GM19240 (cell line): Measurements from ENCODE around the gene RAB11B.
"Not testable (repeated sequence)": the region's sequence is repeated elsewhere in the genome, so short reads cannot be mapped to it uniquely, and the experiment has no call there.

ENCODE experiments used
- DNase-seq: peaks from one replicate; pipeline ENCODE4 v3.0.0; 2011; ENCODE audit warnings: low spot score; ENCODE audit not compliant: insufficient read length

Gene RAB11B

DNA sequence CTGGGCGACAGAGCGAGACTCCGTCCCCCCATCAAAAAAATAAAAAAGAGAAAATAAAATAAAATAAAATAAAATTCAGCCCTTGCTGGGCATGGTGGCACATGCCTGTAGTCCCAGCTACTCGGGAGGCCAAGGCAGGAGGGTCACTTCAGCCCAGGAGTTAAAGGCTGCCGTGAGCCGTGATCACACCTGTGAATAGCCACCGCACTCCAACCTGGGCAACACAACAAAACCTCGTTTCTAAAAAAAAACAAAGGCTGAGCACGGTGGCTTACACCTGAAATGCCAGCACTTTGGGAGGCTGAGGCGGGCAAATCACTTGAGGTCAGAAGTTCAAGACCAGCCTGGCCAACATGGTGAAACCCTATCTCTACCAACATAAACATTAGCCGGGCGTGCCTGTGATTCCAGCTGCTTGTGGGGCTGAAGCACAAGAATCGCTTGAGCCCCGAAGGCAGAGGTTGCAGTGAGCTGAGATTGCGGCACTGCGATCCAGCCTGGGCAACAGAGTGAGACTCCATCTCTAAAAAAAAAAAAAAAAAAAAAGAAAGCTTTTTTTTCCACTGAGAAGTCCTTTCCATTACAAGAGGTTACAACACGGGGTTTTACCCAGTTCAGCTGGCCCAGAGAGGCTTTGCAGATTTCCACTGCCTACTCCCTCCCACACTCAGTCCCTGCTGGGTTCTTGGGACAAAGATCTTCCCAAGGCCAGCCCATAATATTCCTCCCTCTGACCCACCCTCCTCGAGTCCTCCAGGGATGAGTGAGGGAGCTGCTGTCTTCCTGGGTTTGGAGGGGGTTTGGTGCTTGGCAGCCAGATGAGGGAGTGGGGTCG, 19.8 kb upstream of the RAB11B start:
- DNase-seq, result no peak

DNA sequence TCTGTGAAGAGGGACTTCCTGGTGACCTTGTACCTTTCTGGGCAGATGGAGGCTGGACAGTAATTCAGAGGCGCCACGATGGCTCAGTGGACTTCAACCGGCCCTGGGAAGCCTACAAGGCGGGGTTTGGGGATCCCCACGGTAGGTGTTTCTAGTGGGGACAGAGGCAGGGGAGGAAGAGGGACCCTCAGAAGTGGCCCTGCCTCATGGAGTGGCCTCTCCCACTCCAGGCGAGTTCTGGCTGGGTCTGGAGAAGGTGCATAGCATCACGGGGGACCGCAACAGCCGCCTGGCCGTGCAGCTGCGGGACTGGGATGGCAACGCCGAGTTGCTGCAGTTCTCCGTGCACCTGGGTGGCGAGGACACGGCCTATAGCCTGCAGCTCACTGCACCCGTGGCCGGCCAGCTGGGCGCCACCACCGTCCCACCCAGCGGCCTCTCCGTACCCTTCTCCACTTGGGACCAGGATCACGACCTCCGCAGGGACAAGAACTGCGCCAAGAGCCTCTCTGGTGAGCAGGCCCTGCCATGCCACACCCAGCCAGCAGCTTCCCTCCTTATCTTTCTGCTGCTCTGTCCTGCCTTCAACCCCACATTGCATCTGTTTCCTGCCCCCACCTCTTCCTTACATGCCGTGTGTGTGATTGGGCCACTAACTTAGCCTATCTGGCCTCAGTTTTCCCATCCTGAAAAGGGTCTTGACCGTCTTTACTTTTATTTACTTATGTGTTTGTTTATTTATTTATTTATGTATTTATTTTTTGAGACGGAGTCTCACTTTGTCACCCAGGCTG, 19.0 kb upstream of the RAB11B start:
- DNase-seq, result no peak

DNA sequence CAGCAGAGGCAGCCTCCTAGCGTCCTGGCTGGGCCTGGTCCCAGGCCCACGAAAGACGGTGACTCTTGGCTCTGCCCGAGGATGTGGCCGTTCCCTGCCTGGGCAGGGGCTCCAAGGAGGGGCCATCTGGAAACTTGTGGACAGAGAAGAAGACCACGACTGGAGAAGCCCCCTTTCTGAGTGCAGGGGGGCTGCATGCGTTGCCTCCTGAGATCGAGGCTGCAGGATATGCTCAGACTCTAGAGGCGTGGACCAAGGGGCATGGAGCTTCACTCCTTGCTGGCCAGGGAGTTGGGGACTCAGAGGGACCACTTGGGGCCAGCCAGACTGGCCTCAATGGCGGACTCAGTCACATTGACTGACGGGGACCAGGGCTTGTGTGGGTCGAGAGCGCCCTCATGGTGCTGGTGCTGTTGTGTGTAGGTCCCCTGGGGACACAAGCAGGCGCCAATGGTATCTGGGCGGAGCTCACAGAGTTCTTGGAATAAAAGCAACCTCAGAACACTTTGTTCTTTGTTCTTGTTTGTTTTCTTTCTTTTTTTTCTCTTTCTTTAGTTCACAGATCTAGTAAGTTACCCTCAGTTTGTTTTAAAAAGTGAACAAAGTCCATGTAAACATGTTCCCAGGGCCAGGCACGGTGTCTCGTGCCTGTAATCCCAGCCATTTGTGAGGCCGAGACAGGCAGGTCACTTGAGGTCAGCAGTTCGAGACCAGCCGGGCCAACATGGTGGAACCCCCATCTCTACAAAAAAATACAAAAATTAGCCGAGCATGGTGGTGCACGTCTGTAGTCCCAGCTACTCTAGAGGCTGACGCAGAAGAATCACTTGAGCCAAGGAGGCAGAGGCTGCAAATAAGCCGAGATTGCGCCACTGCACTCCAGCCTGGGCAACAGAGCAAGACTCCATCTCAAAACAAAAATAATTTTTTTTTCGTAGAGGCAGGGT, 16.0 kb upstream of the RAB11B start:
- DNase-seq, result no peak

DNA sequence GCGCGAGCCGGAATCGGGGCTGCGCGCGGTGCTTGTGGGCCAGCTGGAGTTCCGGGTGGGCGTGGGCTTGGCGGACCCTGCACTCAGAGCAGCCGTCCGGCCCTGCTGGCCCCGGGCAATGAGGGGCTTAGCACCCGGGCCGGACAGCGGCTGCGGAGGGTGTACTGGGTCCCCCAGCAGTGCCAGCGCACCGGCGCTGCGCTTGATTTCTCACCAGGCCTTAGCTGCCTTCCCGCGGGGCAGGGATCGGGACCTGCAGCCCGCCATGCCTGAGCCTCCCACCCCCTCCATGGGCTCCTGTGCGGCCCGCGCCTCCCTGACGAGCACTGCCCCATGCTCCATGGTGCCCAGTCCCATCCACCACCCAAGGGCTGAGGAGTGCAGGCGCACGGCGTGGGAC, 14.4 kb upstream of the RAB11B start:
- DNase-seq, result not testable (repeated sequence)

DNA sequence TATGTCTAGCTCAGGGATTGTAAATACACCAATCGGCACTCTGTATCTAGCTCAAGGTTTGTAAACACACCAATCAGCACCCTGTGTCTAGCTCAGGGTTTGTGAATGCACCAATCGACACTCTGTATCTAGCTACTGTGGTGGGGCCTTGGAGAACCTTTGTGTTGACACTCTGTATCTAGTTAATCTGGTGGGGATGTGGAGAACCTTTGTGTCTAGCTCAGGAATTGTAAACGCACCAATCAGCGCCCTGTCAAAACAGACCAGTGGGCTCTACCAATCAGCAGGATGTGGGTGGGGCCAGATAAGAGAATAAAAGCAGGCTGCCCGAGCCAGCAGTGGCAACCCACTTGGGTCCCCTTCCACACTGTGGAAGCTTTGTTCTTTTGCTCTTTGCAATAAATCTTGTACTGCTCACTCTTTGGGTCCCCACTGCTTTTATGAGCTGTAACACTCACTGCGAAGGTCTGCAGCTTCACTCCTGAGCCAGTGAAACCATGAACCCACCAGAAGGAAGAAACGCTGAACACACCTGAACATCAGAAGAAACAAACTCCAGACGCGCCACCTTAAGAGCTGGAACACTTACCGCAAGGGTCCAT, 13.7 kb upstream of the RAB11B start:
- not testable (repeated sequence) for DNase-seq

DNA sequence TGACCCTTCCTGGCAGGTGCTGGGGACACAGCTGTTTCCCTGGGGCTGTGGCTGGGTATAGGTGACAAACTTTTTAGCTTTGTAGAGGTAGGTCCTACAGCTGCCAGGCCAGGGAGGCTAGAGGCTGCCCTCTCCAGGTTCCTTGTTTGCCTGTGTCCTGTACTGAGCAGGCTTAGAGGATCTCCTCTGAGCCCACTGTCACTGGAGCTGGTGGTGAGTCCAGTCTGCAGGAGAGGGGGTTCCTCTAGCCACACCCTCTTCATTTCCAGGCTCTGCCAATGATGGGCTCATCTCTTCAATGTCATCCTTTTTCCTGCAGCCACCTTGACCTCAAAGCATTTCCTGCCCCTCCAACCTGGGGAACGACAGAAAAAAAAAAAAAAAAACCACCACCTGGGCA, 12.6 kb upstream of the RAB11B start:
- no peak for DNase-seq

DNA sequence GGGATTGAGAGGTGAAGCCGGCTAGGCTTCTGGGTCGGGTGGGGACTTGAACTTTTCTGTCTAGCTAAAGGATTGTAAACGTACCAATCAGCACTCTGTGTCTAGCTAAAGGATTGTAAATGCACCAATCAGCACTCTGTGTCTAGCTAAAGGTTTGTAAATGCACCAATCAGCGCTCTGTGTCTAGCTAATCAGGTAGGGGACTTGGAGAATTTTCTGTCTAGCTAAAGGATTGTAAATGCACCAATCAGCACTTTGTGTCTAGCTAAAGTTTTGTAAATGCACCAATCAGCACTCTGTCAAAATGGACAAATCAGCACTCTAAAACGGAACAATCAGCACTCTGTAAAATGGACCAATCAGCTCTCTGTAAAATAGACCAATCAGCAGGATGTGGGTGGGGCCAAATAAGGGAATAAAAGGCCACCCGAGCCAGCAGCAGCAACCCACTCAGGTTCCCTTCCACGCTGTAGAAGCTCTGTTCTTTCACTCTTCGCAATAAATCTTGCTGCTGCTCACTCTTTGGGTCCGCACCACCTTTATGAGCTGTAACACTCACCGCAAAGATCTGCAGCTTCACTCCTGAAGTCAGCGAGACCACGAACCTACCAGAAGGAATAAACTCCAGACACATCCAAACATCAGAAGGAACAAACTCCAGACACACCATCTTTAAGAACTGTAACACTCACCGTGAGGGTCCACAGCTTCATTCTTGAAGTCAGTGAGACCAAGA, 10.8 kb upstream of the RAB11B start:
- not testable (repeated sequence) for DNase-seq

DNA sequence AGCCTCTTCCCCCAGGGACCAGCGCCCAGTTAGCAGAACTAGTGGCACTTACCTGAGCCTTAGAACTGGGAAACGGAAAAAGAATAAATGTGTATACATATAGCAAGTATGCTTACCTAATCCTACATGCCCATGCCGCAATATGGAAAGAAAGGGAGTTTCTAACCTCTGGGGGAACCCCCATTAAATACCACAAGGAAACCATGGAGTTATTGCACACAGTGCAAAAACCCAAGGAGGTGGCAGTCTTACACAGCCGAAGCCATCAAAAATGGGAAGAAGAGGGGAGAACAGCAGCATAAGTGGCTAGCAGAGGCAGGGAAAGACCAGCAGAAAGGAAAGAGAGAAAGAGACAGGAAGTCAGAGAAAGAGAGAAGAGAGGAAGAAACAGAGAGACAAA, 5.6 kb upstream of the RAB11B start:
- not testable (repeated sequence) for DNase-seq

DNA sequence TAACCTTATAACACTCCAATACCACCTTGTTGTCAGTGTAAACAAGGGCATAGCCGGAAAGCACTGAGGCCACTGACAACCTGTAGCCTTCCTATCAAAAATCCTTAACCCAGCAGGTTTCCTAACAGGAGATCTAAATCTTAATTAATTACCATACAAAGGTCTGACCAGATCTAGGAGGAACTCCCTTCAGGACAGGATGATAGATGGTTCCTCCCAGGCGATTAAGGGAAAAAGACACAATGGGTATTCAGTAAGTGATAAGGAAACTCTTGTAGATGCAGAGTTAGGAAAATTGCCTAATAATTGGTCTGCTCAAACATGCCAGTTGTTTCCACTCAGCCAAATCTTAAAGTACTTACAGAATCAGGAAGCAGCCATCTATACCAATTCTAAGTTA, 5.1 kb upstream of the RAB11B start:
- not testable (repeated sequence) for DNase-seq

DNA sequence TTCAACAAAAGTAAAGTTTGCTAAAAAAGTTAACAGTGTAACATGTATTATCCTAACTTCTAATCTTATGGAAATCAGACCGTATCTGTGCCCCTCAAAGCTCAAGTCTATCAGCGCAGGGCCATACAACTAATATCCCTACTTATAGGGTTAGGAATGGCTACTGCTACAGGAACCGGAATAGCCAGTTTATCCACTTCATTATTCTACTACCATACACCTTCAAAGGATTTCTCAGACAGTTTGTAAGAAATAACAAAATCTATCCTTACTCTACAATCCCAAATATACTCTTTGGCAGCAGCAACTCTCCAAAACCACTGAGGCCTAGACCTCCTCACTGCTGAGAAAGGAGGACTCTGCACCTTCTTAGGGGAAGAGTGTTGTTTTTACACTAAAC, 4.6 kb upstream of the RAB11B start:
- not testable (repeated sequence) for DNase-seq

DNA sequence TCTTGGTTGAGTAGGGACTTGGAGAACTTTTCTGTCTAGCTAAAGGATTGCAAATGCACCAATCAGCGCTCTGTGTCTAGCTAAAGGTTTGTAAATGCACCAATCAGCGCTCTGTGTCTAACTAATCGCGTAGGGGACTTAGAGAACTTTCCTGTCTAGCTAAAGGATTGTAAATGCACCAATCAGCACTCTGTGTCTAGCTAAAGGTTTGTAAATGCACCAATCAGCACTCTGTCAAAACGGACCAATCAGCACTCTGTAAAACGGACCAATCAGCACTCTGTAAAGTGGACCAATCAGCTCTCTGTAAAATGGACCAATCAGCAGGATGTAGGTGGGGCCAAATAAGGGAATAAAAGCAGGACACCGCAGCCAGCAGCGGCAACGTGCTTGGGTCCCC, 3.7 kb upstream of the RAB11B start:
- DNase-seq, result not testable (repeated sequence)

DNA sequence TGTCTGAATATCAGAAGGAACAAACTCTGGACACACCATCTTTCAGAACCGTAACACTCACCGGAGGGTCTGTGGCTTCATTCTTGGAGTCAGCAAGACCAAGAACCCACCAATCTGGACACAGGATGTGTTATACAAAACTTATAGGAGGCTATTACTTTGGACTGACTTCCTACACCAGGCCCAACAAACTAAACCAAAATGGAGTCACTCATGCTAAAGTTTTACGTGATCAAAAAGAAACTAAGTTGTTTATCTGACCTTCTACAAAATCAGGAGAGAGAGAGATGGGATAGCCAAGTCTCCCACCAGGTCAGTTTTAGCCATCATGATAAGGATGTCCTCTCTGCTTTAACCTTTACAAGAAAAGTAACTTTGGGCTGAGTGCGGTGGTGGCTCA, 3.2 kb upstream of the RAB11B start:
- no peak for DNase-seq

DNA sequence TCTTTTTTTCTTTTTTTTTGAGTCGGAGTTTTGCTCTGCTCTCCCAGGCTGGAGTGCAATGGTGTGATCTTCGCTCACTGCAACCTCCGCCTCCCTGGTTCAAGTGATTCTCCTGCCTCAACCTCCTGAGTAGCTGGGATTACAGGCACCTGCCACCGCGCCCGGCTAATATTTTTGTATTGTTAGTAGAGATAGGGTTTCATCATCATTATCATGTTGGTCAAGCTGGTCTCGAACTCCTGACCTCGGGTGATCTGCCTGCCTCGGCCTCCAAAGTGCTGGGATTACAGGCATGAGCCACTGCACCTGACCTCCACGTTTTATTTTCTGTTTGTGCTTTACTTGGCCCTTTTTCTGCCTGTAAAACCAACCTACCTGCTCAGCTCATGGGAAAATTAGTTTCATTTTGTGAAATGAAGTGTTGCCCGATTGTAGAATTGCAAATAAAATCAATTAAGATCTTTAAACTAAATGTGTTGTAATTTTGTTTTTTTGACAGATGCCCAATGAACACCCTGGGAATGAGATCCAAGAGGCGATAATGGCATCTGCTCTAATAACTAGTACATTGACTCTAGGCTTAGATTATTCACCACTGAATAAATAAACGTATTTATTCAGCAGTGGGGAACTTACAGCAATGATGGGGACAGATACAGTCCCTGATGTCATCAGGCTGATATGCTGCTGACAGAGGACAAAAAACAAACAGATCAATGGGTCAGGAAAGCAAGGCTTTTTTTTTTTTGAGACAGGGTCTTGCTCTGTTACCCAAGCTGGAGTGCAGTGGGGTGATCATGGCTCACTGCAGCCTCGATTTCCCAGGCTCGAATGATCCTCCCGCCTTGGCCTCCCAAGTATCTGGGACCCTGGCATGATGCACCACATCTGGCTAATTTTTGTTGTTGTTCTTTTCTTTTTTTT, 2.2 kb upstream of the RAB11B start:
- no peak for DNase-seq

DNA sequence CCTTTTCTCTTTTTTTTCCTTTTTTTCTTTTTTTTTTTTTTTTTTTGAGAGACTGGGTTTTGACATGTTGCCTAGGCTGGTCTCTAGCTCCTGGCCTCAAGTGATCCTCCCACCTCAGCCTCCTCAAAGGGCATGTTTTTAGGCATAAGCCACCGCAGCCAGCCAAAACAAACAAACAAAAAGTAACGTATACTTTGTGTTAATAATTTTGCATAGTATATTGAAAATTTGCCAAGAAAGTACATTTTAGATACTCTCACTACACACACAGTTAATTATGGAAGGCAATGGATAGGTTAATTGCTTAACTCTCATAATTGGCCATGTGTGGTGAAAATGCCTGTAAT, 1.6 kb upstream of the RAB11B start:
- no peak for DNase-seq

DNA sequence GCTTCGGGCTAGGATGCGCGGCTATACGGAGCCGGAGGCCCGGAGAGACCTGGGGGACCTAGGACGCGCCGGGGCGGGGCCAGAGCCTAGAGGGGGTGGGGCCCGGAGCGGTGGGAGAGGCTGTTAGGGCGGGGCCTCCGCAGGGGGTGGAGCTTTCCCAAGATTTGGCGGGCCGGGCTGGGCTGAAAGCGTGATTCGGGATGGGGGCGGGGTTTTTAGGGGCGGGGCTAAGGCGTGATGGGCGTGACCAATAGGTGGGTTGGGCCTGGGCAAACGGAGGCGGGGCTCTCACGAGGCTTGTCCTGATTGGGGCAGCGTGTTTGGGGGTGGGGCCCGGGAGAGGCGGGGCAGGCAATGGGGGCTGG, 439 bp downstream of the RAB11B start:
- DNase-seq, result peak; percentile 87

DNA sequence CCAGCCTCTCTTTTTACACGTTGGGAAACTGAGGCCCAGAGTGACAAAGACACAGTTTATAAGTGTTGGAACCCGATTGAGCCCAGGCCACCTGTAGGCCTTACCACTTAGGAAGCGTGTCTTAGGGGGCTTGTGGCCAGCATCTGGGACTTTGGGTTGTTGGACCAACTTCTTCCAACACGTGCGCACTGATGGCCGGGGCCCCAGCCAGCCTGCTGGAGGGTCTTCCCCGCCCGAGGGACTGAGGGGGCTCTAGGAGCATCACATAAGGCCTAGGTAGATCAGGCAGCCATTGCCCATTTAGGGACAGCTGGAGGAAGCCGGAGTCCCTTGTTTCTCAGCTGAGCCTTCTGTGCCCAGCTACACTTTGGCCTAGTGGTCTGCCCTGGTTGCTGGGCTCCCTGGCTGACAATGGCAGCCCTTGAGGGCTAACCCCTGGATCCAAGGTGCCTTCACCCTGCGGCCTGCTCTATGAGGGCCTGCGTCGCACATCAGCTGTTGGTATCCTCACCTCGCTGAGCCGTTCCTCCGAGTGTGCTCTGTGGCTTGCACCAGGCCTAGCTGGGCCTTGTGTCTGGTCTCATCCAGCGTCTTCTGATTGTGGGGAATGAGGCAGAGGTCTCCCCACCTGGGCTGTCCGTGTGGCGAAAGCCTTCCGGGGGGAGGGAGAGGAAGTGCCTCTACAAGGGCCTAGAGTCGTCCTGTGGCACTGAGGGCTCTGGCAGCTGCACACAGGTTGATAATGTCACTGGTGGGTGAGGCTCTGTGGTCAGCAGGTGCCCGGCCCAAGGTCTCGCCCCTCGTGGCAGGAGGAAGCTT, 1.2 kb downstream of the RAB11B start:
- no peak for DNase-seq

DNA sequence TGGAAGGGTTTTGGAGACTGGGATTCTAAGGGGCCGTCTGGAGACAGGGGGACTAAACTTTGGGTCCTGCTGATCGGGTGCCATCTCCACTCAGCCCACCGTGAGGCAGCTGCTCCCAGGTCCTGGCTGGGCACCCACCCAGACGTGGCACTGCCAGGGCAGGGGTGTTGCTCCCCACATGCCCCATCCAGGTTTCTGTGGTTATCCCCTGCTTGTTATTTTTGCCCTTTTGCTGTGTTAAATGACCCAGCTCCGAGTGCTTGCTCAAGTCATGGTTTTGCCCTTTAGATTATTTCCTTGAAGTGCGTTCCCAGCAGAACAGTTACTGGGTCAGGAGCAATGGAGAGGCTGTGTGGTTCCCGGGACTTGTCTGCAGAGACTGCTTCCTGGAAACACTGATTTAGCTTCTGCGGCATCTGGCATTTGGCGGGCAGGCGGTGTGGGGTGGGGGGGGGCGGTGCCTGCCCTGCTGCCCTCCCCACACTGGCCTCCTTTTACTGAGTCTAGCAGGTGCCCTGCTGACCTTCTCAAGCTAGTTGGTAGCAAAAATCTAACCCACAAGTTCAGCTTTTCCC, 1.9 kb downstream of the RAB11B start:
- no peak for DNase-seq

DNA sequence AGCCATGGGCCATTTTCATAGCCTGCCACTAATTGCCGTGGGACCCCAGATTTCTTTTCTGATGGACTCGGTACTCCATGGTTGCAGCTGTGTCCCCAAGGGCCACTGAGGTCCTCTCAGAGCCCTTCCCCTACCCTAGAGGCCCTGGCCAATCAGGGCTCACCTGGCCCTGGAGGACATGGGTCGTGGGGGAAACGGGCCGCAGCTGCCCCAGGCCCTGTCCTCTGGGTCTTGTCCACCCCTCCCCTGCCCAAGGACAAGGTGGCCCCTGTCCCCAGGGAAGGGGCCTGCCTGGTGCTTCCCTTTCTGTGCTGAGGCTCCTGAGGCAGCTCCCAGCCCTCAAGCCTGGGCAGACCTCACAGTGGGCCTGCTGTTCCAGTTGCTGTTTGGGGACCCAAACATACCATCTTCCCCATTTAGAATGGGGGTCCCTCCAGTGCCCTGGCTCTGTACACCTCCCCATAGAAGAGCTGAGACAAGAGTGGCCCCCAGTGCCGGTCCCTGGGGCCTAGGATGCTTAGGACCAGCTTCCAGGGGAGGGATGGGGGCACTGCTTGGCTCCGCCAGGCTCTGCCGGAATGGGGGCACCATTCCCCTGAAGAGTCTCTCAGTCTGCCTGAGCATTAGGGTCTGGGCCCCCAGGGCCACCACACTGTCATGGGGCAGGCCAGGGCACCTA, 3.2 kb downstream of the RAB11B start:
- no peak for DNase-seq
